ENCODE results near the gene MMD2. TPM values are rescaled to one million over a fixed set of nuclear protein-coding genes. Genes with fewer than 3 reads are reported as not detected.

The MMD2 gene
- total and polyA plus RNA-seq, 2 of the 8 experiments (the other 6 are each of a cell fraction or from before 2014, with no cell fraction given): 0.14 TPM; not detected in 1

DNA sequence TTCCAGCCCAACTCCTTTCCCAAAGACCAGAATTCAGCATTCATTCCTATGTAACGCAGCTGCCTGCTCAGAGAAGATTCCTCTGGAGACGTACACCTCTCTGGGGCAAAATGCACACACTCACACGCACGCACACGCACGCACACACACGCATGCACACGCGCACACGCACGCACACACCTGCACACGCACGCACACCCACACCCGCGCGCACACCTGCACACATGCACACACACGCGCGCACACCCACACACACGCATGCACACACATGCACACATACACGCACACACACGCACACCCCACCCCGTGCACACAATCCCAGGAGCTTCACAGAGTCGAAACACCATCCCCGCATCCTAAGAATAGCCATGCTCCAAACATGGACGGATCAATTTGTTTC, 13.0 kb downstream of the MMD2 start (continued):
- TF ChIP-seq, protein P1, sequence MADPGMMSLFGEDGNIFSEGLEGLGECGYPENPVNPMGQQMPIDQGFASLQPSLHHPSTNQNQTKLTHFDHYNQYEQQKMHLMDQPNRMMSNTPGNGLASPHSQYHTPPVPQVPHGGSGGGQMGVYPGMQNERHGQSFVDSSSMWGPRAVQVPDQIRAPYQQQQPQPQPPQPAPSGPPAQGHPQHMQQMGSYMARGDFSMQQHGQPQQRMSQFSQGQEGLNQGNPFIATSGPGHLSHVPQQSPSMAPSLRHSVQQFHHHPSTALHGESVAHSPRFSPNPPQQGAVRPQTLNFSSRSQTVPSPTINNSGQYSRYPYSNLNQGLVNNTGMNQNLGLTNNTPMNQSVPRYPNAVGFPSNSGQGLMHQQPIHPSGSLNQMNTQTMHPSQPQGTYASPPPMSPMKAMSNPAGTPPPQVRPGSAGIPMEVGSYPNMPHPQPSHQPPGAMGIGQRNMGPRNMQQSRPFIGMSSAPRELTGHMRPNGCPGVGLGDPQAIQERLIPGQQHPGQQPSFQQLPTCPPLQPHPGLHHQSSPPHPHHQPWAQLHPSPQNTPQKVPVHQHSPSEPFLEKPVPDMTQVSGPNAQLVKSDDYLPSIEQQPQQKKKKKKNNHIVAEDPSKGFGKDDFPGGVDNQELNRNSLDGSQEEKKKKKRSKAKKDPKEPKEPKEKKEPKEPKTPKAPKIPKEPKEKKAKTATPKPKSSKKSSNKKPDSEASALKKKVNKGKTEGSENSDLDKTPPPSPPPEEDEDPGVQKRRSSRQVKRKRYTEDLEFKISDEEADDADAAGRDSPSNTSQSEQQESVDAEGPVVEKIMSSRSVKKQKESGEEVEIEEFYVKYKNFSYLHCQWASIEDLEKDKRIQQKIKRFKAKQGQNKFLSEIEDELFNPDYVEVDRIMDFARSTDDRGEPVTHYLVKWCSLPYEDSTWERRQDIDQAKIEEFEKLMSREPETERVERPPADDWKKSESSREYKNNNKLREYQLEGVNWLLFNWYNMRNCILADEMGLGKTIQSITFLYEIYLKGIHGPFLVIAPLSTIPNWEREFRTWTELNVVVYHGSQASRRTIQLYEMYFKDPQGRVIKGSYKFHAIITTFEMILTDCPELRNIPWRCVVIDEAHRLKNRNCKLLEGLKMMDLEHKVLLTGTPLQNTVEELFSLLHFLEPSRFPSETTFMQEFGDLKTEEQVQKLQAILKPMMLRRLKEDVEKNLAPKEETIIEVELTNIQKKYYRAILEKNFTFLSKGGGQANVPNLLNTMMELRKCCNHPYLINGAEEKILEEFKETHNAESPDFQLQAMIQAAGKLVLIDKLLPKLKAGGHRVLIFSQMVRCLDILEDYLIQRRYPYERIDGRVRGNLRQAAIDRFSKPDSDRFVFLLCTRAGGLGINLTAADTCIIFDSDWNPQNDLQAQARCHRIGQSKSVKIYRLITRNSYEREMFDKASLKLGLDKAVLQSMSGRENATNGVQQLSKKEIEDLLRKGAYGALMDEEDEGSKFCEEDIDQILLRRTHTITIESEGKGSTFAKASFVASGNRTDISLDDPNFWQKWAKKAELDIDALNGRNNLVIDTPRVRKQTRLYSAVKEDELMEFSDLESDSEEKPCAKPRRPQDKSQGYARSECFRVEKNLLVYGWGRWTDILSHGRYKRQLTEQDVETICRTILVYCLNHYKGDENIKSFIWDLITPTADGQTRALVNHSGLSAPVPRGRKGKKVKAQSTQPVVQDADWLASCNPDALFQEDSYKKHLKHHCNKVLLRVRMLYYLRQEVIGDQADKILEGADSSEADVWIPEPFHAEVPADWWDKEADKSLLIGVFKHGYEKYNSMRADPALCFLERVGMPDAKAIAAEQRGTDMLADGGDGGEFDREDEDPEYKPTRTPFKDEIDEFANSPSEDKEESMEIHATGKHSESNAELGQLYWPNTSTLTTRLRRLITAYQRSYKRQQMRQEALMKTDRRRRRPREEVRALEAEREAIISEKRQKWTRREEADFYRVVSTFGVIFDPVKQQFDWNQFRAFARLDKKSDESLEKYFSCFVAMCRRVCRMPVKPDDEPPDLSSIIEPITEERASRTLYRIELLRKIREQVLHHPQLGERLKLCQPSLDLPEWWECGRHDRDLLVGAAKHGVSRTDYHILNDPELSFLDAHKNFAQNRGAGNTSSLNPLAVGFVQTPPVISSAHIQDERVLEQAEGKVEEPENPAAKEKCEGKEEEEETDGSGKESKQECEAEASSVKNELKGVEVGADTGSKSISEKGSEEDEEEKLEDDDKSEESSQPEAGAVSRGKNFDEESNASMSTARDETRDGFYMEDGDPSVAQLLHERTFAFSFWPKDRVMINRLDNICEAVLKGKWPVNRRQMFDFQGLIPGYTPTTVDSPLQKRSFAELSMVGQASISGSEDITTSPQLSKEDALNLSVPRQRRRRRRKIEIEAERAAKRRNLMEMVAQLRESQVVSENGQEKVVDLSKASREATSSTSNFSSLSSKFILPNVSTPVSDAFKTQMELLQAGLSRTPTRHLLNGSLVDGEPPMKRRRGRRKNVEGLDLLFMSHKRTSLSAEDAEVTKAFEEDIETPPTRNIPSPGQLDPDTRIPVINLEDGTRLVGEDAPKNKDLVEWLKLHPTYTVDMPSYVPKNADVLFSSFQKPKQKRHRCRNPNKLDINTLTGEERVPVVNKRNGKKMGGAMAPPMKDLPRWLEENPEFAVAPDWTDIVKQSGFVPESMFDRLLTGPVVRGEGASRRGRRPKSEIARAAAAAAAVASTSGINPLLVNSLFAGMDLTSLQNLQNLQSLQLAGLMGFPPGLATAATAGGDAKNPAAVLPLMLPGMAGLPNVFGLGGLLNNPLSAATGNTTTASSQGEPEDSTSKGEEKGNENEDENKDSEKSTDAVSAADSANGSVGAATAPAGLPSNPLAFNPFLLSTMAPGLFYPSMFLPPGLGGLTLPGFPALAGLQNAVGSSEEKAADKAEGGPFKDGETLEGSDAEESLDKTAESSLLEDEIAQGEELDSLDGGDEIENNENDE (IDR thresholded peaks at IDR 0.05; ENCODE audit: insufficient replicate concordance, low read length): no peak
- no peak for TF ChIP-seq RFX5 (IDR thresholded peaks at IDR 0.05; ENCODE audit: borderline replicate concordance, low read depth, low read length)
- no peak for TF ChIP-seq BCL11A (IDR thresholded peaks at IDR 0.05; ENCODE audit: low read depth in 2 of 2, low read length in 2 of 2)
- no peak for TF ChIP-seq CEBPB (IDR thresholded peaks at IDR 0.05; ENCODE audit: low read depth, low read length)
- TF ChIP-seq POLR2AphosphoS5 (IDR thresholded peaks at IDR 0.05; ENCODE audit: low read depth, low read length): no peak
- no peak for TF ChIP-seq CHD2 (IDR thresholded peaks at IDR 0.05; ENCODE audit: low read length)
- TF ChIP-seq KDM5A (IDR thresholded peaks at IDR 0.05; ENCODE audit: low read length): no peak
- TF ChIP-seq FOSL1 (IDR thresholded peaks at IDR 0.05; ENCODE audit: insufficient read depth, low read depth, low read length): no peak
- no peak for TF ChIP-seq SP2 (IDR thresholded peaks at IDR 0.05; ENCODE audit: low read length)
- TF ChIP-seq PHF8 (conservative IDR thresholded peaks at IDR 0.05; ENCODE audit: low read depth, low read length): no peak
- TF ChIP-seq TCF12 (IDR thresholded peaks at IDR 0.05; ENCODE audit: low read depth, low read length): no peak

Data from H1 (cell line).